ENCODE results near the gene TFF3.

TFF3 gene

DNA sequence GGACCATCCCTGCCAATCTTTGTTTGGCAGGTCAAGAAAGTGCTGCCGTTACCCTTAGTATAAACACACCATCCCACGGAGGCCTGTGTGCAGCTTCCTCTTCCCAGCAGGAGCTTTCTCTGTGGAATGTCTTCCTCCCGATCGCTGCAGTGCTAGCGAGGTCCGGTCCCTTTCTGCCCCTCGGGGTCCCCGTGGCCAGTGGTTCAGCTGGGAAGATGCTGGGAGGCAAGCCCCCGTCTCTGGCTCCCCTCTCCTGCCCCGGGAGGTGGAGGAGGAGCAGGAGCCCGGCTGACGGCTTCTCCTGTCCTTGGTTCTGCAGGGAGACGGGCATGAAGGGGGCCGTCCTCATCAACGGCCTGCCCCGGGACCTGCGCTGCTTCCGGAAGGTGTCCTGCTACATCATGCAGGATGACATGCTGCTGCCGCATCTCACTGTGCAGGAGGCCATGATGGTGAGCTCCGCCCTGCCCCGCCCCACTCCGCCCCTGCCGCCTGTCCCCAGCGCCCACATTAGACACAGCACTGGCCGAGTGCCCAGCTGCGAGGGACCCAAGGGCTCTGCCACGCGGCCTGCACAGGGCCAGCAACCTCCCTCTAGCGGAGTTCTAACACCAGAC, 42.1 kb downstream of the TFF3 start:
- TF ChIP-seq, protein P1, sequence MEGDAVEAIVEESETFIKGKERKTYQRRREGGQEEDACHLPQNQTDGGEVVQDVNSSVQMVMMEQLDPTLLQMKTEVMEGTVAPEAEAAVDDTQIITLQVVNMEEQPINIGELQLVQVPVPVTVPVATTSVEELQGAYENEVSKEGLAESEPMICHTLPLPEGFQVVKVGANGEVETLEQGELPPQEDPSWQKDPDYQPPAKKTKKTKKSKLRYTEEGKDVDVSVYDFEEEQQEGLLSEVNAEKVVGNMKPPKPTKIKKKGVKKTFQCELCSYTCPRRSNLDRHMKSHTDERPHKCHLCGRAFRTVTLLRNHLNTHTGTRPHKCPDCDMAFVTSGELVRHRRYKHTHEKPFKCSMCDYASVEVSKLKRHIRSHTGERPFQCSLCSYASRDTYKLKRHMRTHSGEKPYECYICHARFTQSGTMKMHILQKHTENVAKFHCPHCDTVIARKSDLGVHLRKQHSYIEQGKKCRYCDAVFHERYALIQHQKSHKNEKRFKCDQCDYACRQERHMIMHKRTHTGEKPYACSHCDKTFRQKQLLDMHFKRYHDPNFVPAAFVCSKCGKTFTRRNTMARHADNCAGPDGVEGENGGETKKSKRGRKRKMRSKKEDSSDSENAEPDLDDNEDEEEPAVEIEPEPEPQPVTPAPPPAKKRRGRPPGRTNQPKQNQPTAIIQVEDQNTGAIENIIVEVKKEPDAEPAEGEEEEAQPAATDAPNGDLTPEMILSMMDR (IDR thresholded peaks at IDR 0.05): no peak
- peaks cover 0 to 6% of the 10 kb centered on the region in 2 donors for H3K27me3 ChIP-seq
- H3K27ac ChIP-seq: no peak overlapping the region
- H3K4me1 ChIP-seq: no peaks in the 10 kb centered on the region
- H3K36me3 ChIP-seq: peaks cover 0 to 14% (median 4%) of the 10 kb centered on the region in 3 donors
- H3K9me3 ChIP-seq: no peaks in the 10 kb centered on the region
- DNase-seq: no peak
- intact Hi-C loops (cut with DNase I; ENCODE audit: low total_unique reads): no loop called here
- H3K4me3 ChIP-seq: no peak overlapping the region

DNA sequence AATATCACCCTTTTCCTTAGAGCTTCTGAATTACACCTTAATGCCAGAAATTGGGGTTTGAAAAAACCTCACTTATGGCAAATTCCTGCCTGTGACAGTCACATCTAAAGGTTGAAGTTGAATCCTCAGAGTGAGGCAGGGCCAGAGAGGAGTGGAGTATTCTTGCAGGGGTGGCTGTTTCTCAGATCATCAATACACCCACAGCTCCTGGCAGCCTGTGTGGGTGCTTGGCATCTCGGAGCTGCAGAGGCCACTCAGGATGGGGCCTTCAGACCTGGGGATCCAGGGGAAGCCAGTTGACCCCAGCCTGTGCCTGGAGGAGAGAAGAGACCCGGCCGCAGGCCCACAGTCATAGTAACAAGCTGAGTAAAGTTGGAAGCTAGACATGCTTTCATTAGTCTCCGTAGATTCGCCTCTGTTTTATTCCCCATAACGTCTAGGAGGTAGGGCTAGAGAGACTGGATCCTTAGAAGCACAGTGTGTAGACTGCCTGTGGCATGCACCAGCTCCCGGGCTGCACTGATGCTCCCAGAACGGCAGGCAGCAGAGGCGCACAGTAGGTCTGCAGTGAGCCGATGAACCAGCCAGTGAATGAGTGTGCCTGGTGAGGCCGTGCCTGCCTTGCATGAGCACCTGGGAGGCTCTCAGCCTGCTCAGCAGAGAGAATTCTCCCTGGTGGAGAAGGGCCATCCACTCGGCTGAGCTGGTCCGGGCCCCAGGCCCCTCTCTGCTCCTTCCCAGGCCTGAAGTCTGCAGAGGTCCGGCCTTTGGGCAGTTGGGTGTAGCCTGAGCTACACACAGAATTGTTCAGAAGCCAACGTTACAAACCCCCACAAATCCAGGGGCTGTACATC, 42.9 kb downstream of the TFF3 start:
- intact Hi-C loops (cut with DNase I; ENCODE audit: low total_unique reads): no loop called here
- Histone ChIP-seq H3K27me3 (peaks cover 0 to 9% of the 10 kb centered on the region in 2 donors), H3K9me3 (no peaks in the 10 kb centered on the region), H3K4me1 (no peaks in the 10 kb centered on the region), H3K36me3 (peaks cover 0 to 14% (median 4%) of the 10 kb centered on the region in 3 donors), H3K4me3 (no peak overlapping the region), H3K27ac (no peak overlapping the region)
- DNase-seq: no peak
- TF ChIP-seq, protein P1 (IDR thresholded peaks at IDR 0.05): no peak

DNA sequence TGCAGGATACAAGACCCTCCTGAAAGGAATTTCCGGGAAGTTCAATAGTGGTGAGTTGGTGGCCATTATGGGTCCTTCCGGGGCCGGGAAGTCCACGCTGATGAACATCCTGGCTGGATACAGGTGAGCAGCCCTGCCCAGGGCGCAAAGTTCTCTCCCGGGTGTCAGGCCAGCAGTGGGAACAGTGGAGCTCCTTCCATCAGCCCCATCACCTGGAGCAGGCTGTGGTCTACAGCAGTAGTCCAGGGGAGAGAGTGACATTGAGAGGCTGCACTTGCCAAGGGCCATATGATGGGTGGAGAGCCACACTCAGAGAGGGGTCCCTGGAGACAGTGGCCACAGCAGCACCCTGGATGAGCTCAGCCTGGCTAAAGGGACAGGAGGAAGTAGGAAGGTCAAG, 44.1 kb downstream of the TFF3 start:
- Histone ChIP-seq H3K27me3 (peaks cover 0 to 9% of the 10 kb centered on the region in 2 donors), H3K36me3 (peaks cover 0 to 14% (median 4%) of the 10 kb centered on the region in 3 donors), H3K9me3 (no peaks in the 10 kb centered on the region), H3K4me1 (no peaks in the 10 kb centered on the region), H3K4me3 (no peak overlapping the region), H3K27ac (no peak overlapping the region)
- intact Hi-C loops (cut with DNase I; ENCODE audit: low total_unique reads): no loop called here
- no peak for DNase-seq
- TF ChIP-seq, protein P1 (IDR thresholded peaks at IDR 0.05): no peak

DNA sequence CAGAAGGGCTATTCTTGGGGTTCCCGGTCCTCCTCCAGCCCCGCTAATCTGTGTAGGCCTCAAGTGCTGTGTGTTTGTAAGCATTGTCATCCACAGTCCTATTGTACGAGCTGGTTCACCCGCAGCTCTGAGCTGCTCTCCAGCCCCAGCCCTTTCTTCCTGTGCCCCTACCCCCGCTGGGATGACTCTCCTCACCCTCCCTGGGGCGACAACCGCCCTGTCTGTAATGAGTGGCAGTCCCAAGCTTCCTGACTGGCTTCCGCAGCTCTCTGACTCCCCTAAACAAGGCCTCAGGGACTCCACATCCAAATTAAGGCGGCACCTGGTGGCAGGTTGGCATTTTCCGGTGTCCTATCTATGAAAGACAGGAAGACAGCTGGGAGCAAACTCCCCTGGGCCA, 45.8 kb downstream of the TFF3 start:
- no peaks in the 10 kb centered on the region for H3K9me3 ChIP-seq
- H3K27me3 ChIP-seq: peaks cover 0 to 16% of the 10 kb centered on the region in 2 donors
- H3K4me3 ChIP-seq: no peak overlapping the region
- DNase-seq: no peak
- TF ChIP-seq, protein P1 (IDR thresholded peaks at IDR 0.05): no peak
- no peak overlapping the region for H3K27ac ChIP-seq
- intact Hi-C loops (cut with DNase I; ENCODE audit: low total_unique reads): no loop called here
- peaks cover 0 to 14% (median 4%) of the 10 kb centered on the region in 3 donors for H3K36me3 ChIP-seq
- no peaks in the 10 kb centered on the region for H3K4me1 ChIP-seq

DNA sequence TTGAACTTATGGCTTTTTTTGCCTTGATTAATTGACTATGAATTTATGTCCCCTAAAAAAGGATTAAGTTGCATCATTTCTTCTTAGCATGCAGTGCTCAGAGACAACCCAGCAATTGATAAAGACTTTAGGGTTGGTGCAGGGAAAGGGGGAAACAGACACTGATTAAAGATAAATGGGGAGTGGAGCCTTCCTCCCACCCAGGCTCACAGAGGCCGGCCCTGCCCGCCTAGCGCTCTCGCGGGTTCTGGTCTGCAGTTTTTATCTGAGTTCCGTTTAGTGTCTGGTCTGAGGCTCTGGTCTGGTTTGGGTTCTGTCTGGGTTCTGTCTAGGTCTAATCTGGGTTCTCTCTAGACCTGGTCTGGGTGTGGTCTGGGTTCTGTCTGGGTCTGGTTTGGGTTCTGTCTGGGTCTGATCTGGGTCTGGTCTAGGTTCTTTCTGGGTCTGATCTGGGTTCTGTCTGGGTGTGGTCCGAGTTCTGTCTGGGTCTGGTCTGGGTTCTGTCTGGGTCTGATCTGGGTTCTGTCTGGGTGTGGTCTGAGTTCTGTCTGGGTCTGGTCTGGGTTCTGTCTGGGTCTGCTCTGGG, 48.1 kb downstream of the TFF3 start:
- H3K4me1 ChIP-seq: peaks cover 0 to 10% (median 4%) of the 10 kb centered on the region in 4 donors
- intact Hi-C loops (cut with DNase I; ENCODE audit: low total_unique reads): no loop called here
- DNase-seq: no peak
- TF ChIP-seq, protein P1 (IDR thresholded peaks at IDR 0.05): no peak
- peaks cover 0 to 27% of the 10 kb centered on the region in 2 donors for H3K27me3 ChIP-seq
- no peaks in the 10 kb centered on the region for H3K9me3 ChIP-seq
- peaks cover 0 to under 1% (median 0%) of the 10 kb centered on the region in 3 donors for H3K36me3 ChIP-seq
- H3K27ac ChIP-seq: no peak overlapping the region
- H3K4me3 ChIP-seq: no peak overlapping the region
